ENCODE results near the gene FBXO7.

- TF ChIP-seq, protein P1, sequence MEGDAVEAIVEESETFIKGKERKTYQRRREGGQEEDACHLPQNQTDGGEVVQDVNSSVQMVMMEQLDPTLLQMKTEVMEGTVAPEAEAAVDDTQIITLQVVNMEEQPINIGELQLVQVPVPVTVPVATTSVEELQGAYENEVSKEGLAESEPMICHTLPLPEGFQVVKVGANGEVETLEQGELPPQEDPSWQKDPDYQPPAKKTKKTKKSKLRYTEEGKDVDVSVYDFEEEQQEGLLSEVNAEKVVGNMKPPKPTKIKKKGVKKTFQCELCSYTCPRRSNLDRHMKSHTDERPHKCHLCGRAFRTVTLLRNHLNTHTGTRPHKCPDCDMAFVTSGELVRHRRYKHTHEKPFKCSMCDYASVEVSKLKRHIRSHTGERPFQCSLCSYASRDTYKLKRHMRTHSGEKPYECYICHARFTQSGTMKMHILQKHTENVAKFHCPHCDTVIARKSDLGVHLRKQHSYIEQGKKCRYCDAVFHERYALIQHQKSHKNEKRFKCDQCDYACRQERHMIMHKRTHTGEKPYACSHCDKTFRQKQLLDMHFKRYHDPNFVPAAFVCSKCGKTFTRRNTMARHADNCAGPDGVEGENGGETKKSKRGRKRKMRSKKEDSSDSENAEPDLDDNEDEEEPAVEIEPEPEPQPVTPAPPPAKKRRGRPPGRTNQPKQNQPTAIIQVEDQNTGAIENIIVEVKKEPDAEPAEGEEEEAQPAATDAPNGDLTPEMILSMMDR (IDR thresholded peaks at IDR 0.05): no peak
- TF ChIP-seq POLR2A (IDR thresholded peaks at IDR 0.05): no peak
Observed at GRCh38 chr22:32490279-32490678, 15.7 kb downstream of the FBXO7 start.

All from thyroid gland (tissue), 4 donors.